Measurements from ENCODE around the gene SLC6A2. TPM values are rescaled to one million over a fixed set of nuclear protein-coding genes. Genes with fewer than 3 reads are reported as not detected.

Gene SLC6A2
- total and polyA plus RNA-seq, 12 donors, result 0.17 TPM; not detected in 11

DNA sequence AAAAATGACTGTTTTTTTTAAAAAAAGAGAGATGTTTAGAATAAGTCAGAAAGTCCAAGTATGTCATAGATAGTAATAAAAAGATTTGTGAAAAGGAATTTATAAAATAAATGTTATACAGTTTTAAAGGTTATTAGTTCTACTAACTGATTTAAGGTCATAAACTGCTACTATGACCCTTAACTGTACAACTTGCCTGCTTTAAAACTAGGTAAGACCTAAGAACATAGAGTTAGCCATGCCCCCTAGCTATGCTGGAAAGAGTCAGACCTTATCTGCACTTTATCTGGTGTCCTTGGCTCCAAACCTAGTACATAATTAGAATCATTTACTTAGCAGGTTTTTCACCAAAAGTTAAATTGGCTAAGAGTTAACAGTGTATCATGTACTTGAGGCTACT lies 23.5 kb upstream of the SLC6A2 start:
- ATAC-seq (no peak), DNase-seq (no peak)
- no peaks in the 10 kb centered on the region for H3K36me3 ChIP-seq
- no peak overlapping the region for H3K4me3 ChIP-seq
- H3K27ac ChIP-seq, result no peak overlapping the region
- peaks cover 0 to 7% (median 0%) of the 10 kb centered on the region in 11 donors for H3K9me3 ChIP-seq
- H3K4me1 ChIP-seq, result no peaks in the 10 kb centered on the region
- H3K27me3 ChIP-seq, result peaks cover 0 to 16% (median 0%) of the 10 kb centered on the region in 7 donors
- intact Hi-C loops (cut with DNase I), result no loop called here
- TF ChIP-seq, protein P1, sequence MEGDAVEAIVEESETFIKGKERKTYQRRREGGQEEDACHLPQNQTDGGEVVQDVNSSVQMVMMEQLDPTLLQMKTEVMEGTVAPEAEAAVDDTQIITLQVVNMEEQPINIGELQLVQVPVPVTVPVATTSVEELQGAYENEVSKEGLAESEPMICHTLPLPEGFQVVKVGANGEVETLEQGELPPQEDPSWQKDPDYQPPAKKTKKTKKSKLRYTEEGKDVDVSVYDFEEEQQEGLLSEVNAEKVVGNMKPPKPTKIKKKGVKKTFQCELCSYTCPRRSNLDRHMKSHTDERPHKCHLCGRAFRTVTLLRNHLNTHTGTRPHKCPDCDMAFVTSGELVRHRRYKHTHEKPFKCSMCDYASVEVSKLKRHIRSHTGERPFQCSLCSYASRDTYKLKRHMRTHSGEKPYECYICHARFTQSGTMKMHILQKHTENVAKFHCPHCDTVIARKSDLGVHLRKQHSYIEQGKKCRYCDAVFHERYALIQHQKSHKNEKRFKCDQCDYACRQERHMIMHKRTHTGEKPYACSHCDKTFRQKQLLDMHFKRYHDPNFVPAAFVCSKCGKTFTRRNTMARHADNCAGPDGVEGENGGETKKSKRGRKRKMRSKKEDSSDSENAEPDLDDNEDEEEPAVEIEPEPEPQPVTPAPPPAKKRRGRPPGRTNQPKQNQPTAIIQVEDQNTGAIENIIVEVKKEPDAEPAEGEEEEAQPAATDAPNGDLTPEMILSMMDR (IDR thresholded peaks at IDR 0.05), result no peak

DNA sequence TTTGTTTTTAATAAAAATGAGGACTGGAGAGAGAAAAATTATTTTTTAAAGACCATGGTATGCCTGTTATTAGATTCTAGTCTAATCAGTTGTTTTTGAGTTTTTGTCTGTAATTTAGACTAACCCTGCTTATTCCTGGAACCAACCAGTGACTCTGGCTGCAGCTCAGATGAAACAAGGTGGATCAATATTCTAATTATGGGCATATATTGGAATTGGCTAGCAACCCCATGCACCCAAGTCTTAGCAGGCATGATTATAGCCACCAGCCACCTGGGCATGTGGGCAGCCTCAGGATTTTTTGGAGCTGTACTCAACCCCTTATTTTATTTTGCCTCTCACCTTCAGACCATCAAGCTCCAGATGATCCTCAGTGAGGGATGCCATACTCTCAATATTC lies 21.6 kb upstream of the SLC6A2 start:
- intact Hi-C loops (cut with DNase I), result no loop called here
- TF ChIP-seq, protein P1 (IDR thresholded peaks at IDR 0.05), result no peak
- Histone ChIP-seq H3K9me3 (peaks cover 0 to 7% (median 0%) of the 10 kb centered on the region in 11 donors), H3K4me1 (no peaks in the 10 kb centered on the region), H3K27me3 (peaks cover 0 to 30% (median 0%) of the 10 kb centered on the region in 7 donors), H3K36me3 (no peaks in the 10 kb centered on the region), H3K4me3 (no peak overlapping the region), H3K27ac (no peak overlapping the region)
- DNase-seq, result no peak
- ATAC-seq, result no peak

DNA sequence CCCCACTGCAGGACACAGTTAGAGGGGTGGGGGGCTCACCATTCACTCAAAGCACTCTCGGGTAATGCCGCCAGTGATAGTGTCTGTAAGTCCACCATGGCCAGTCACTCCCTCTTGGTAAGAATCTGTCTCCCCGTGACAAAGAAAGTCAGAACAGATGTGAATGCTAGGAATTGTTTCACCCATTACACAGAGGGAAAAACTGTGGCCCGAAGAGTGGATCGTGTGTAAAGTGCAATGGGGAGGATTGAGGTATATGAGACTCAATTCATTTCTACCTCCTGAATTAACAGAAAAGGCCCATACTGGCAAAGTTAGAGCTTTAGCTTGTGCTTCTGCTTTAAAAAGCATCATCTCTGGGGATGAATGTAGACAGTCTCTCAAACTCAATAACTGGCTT lies 17.5 kb upstream of the SLC6A2 start:
- Histone ChIP-seq H3K27me3 (peaks cover 0 to 38% (median 3%) of the 10 kb centered on the region in 7 donors), H3K36me3 (no peaks in the 10 kb centered on the region), H3K4me3 (no peak overlapping the region), H3K4me1 (no peaks in the 10 kb centered on the region), H3K27ac (no peak overlapping the region), H3K9me3 (no peaks in the 10 kb centered on the region)
- TF ChIP-seq, protein P1 (IDR thresholded peaks at IDR 0.05), result no peak
- WGBS, 2 donors, result 86 to 89% methylated on average over 5 of the region's 5 CpGs
- DNase-seq, result no peak
- no peak for ATAC-seq
- intact Hi-C loops (cut with DNase I), result no loop called here

DNA sequence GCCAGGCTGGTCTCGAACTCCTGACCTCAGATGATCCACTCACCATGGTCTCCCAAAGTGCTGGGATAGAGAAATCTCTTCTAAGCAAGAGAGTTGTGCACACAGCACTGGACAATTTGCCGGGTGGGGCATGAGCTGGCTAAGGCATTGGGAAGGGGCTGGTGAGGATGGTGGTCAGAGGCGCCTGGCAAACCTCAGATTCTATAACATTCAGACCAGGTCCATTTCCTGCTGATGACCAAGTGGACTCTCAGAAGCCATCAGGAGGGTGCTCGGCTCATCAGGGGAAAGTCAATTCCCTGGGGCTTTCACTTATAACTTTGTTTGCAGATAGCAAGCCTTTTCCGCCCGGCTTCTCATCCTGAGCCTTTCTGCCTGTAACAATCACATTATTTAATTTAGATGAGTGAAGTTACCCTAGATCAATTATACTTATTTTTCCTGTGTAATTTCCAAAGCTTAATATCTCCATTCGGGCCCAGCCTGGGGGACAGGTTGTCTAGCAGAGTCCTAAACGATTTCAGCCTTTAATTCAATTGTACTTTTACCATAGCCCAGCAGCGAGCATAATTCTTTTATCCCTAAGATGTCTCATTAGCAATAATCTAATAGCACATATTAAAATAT lies 15.0 kb upstream of the SLC6A2 start:
- TF ChIP-seq, protein P1 (IDR thresholded peaks at IDR 0.05), result no peak
- Histone ChIP-seq H3K9me3 (no peaks in the 10 kb centered on the region), H3K27ac (no peak overlapping the region), H3K36me3 (no peaks in the 10 kb centered on the region), H3K4me1 (no peaks in the 10 kb centered on the region), H3K4me3 (no peak overlapping the region), H3K27me3 (peaks cover 0 to 39% (median 3%) of the 10 kb centered on the region in 7 donors)
- intact Hi-C loops (cut with DNase I), result no loop called here
- ATAC-seq, result no peak
- WGBS, 2 donors, result 85 to 89% methylated on average over 9 of the region's 9 CpGs
- no peak for DNase-seq
